Epithelial cell of esophagus (primary cell): ENCODE measurements around the gene ISCU.
A peak's percentile ranks its signal among the peaks of the same experiment; 100 is the strongest.

ENCODE experiments used
- DNase-seq: peaks from one replicate; pipeline ENCODE4 v3.0.0; 2010; ENCODE audit warnings: low read depth
- H3K4me3 ChIP-seq: 2 replicates; pipeline ENCODE4 v1.5.1; 2011; ENCODE audit warnings: mild to moderate bottlenecking, low read length, control low read depth
- CTCF ChIP-seq: IDR thresholded peaks from 2 replicates; pipeline ENCODE4 v1.5.1; 2011; ENCODE audit warnings: low read depth, mild to moderate bottlenecking, low read length, control low read depth, inconsistent platforms; ENCODE audit not compliant: insufficient read depth; ENCODE audit errors: missing control alignments

ISCU gene

GRCh38 chr12:108517288-108518100, 44.9 kb upstream of the ISCU start:
- DNase-seq, result no peak
- H3K4me3 ChIP-seq, result no peak overlapping the region
- TF ChIP-seq CTCF, result no peak

GRCh38 chr12:108518101-108518715, 44.2 kb upstream of the ISCU start:
- DNase-seq, result no peak
- TF ChIP-seq CTCF, result no peak

GRCh38 chr12:108518716-108519496, 43.5 kb upstream of the ISCU start:
- no peak for TF ChIP-seq CTCF
- no peak overlapping the region for H3K4me3 ChIP-seq
- DNase-seq, result no peak

More at GRCh38 chr12:108518101-108518715, 44.2 kb upstream of the ISCU start:
- H3K4me3 ChIP-seq, result no peak overlapping the region

- no peak for DNase-seq
- no peak overlapping the region for H3K4me3 ChIP-seq
- no peak for TF ChIP-seq CTCF
Observed at GRCh38 chr12:108519558-108519957, 42.8 kb upstream of the ISCU start.

- DNase-seq, result no peak
- TF ChIP-seq CTCF, result no peak
- H3K4me3 ChIP-seq, result no peak overlapping the region
Observed at GRCh38 chr12:108523365-108523764, 39.0 kb upstream of the ISCU start.

- no peak for TF ChIP-seq CTCF
- H3K4me3 ChIP-seq, result no peak overlapping the region
- peak; percentile 44 for DNase-seq
Observed at GRCh38 chr12:108525681-108526080, 36.7 kb upstream of the ISCU start.
